ENCODE measurements around the gene GDAP1L1.
"Not testable (repeated sequence)": the region's sequence is repeated elsewhere in the genome, so short reads cannot be mapped to it uniquely, and the experiment has no call there.

The GDAP1L1 gene

GRCh38 chr20:44219791-44220190 is 27.3 kb upstream of the GDAP1L1 start:
- no peak for DNase-seq (ENCODE audit: low read depth in 2 of 2)

- DNase-seq (ENCODE audit: low read depth in 2 of 2): no peak
Measured at GRCh38 chr20:44221368-44221954, 25.6 kb upstream of the GDAP1L1 start.

GRCh38 chr20:44222027-44222426 is 25.1 kb upstream of the GDAP1L1 start:
- no peak for DNase-seq (ENCODE audit: low read depth in 2 of 2)

- no peak for DNase-seq (ENCODE audit: low read depth in 2 of 2)
Measured at GRCh38 chr20:44222633-44223368, 24.3 kb upstream of the GDAP1L1 start.

- DNase-seq (ENCODE audit: low read depth in 2 of 2): no peak
Measured at GRCh38 chr20:44223721-44224120, 23.4 kb upstream of the GDAP1L1 start.

- DNase-seq (ENCODE audit: low read depth in 2 of 2): no peak
Measured at GRCh38 chr20:44224637-44225036, 22.5 kb upstream of the GDAP1L1 start.

GRCh38 chr20:44228465-44229258 is 18.4 kb upstream of the GDAP1L1 start:
- no peak for DNase-seq (ENCODE audit: low read depth in 2 of 2)

GRCh38 chr20:44231193-44231592 is 15.9 kb upstream of the GDAP1L1 start:
- no peak for DNase-seq (ENCODE audit: low read depth in 2 of 2)

- no peak for DNase-seq (ENCODE audit: low read depth in 2 of 2)
Measured at GRCh38 chr20:44231713-44232468, 15.2 kb upstream of the GDAP1L1 start.

- DNase-seq (ENCODE audit: low read depth in 2 of 2): not testable (repeated sequence)
Measured at GRCh38 chr20:44232469-44232856, 14.6 kb upstream of the GDAP1L1 start.

- DNase-seq (ENCODE audit: low read depth in 2 of 2): no peak
Measured at GRCh38 chr20:44233436-44234016, 13.6 kb upstream of the GDAP1L1 start.

- DNase-seq (ENCODE audit: low read depth in 2 of 2): no peak
Measured at GRCh38 chr20:44234566-44235317, 12.4 kb upstream of the GDAP1L1 start.

- no peak for DNase-seq (ENCODE audit: low read depth in 2 of 2)
Measured at GRCh38 chr20:44235702-44236101, 11.4 kb upstream of the GDAP1L1 start.

- DNase-seq (ENCODE audit: low read depth in 2 of 2): not testable (repeated sequence)
Measured at GRCh38 chr20:44236840-44237239, 10.3 kb upstream of the GDAP1L1 start.

GRCh38 chr20:44241796-44242195 is 5.3 kb upstream of the GDAP1L1 start:
- DNase-seq (ENCODE audit: low read depth in 2 of 2): no peak

GRCh38 chr20:44245977-44246376 is 1.1 kb upstream of the GDAP1L1 start:
- DNase-seq (ENCODE audit: low read depth in 2 of 2): no peak

- no peak for DNase-seq (ENCODE audit: low read depth in 2 of 2)
Measured at GRCh38 chr20:44247586-44248409, 690 bp downstream of the GDAP1L1 start.

- DNase-seq (ENCODE audit: low read depth in 2 of 2): no peak
Measured at GRCh38 chr20:44248410-44248759, 1.3 kb downstream of the GDAP1L1 start.

- no peak for DNase-seq (ENCODE audit: low read depth in 2 of 2)
Measured at GRCh38 chr20:44251284-44251683, 4.2 kb downstream of the GDAP1L1 start.

GRCh38 chr20:44253528-44253927 is 6.4 kb downstream of the GDAP1L1 start:
- DNase-seq (ENCODE audit: low read depth in 2 of 2): no peak
